K562 (cell line): Measurements from ENCODE around the gene PTPN11. TPM values are rescaled to one million over a fixed set of nuclear protein-coding genes. Genes with fewer than 3 reads are reported as not detected.
A peak's percentile ranks its signal among the peaks of the same experiment; 100 is the strongest.

Source experiments
- ATF3 ChIP-seq, 2 experiments: fragments of 450-650 bp in 1 of 2; sonication (generic) in 1 of 2; formaldehyde crosslinking in 1 of 2; IDR thresholded peaks in 1 of 2; conservative IDR thresholded peaks in 1 of 2; 2 replicates each; pipeline versions ENCODE4 v1.6.1 to v1.8.1; 2016 to 2023; ENCODE audit warnings: mild to moderate bottlenecking in 2 of 2, moderate library complexity in 2 of 2, inconsistent platforms in 1 of 2, missing genetic modification reagents in 1 of 2
- HSF4 ChIP-seq: fragments of 250-450 bp; sonication (Bioruptor Pico); IDR thresholded peaks from 2 replicates; pipeline ENCODE4 v2.1.2; 2022; ENCODE audit warnings: mild to moderate bottlenecking, moderate library complexity, borderline replicate concordance
- RBM34 ChIP-seq: fragments of 200-400 bp; formaldehyde crosslinking; IDR thresholded peaks from 2 replicates; pipeline ENCODE4 v1.6.1; 2018; ENCODE audit warnings: low read length, borderline replicate concordance; ENCODE audit not compliant: insufficient read depth
- SMARCA5 ChIP-seq: fragments of 450-650 bp; IDR thresholded peaks from 2 replicates; pipeline ENCODE4 v1.6.1; 2016
- SMARCC2 ChIP-seq: fragments of 450-650 bp; IDR thresholded peaks from 2 replicates; pipeline ENCODE4 v1.6.1; 2017; ENCODE audit warnings: antibody characterized with exemption, moderate library complexity, mild to moderate bottlenecking, low read depth
- SP1 ChIP-seq: sonication (generic); formaldehyde crosslinking; IDR thresholded peaks from 2 replicates; pipeline ENCODE4 v1.8.1; 2022; ENCODE audit warnings: mild to moderate bottlenecking, missing genetic modification reagents
- ZMIZ1 ChIP-seq, 2 experiments: fragments of 150-350 bp in 1 of 2; IDR thresholded peaks; 2 replicates each; pipeline ENCODE4 v1.6.1; 2012 to 2016; ENCODE audit warnings: low read depth in 2 of 2, low read length in 2 of 2, mild to moderate bottlenecking in 1 of 2, moderate library complexity in 1 of 2
- ZNF395 ChIP-seq: fragments of 200-800 bp; sonication (Bioruptor generic); IDR thresholded peaks from 2 replicates; pipeline ENCODE4 v1.6.1; 2017; ENCODE audit warnings: missing genetic modification characterization, missing compliant biosample characterization
- ZNF407 ChIP-seq: fragments of 450-650 bp; IDR thresholded peaks from 2 replicates; pipeline ENCODE4 v1.6.1; 2016; ENCODE audit warnings: low read depth
- ZNF507 ChIP-seq: conservative IDR thresholded peaks from 2 replicates; pipeline ENCODE4 v1.6.1; 2017; ENCODE audit warnings: missing genetic modification characterization, missing compliant biosample characterization
- ZNF76 ChIP-seq: fragments of 250-450 bp; sonication (Bioruptor Pico); IDR thresholded peaks from 2 replicates; pipeline ENCODE4 v1.4.0; 2020; ENCODE audit warnings: mild to moderate bottlenecking, moderate library complexity, borderline replicate concordance
- polyA plus RNA-seq, 8 experiments: library from polyadenylated mRNA; depleted of rRNA in 4 of 8; stranded (reverse) in 5 of 8; unstranded in 3 of 8; fragments of >200 nt; fragmentation: Nextera tagmentation in 2 of 8; fragmentation: Illumina TruSeq in 1 of 8; extraction: Ambion mirVana in 2 of 8; extraction: Trizol in 1 of 8; gene quantifications; 2 replicates each; pipeline versions ENCODE4 v1.2.1 to v1.2.3, GENCODE V29; 2011 to 2014; ENCODE audit warnings: inconsistent platforms in 1 of 8, missing spikeins in 1 of 8
- total RNA-seq, 7 experiments: library from RNA; depleted of rRNA in 6 of 7; stranded (reverse); fragments of >200 nt in 6 of 7; fragmentation: Illumina TruSeq in 2 of 7; extraction: Trizol in 2 of 7; gene quantifications; 2 replicates each; pipeline versions ENCODE4 v1.2.1 to v1.2.3, GENCODE V29; 2011 to 2021; ENCODE audit warnings: low replicate concordance in 1 of 7

Gene PTPN11
- total and polyA plus RNA-seq, 9 of the 15 experiments (the other 6 are each of a cell fraction or from before 2014, with no cell fraction given): 22.5 to 126 (median 79.7) TPM

GRCh38 chr12:112419297-112420133 lies 768 bp downstream of the PTPN11 start (continued):
- TF ChIP-seq ZNF407: no peak
- peak; percentile 88 for TF ChIP-seq ATF3 (IDR thresholded peaks at IDR 0.05)
- TF ChIP-seq ATF3 (CRISPR knock-in tag; conservative IDR thresholded peaks at IDR 0.05): no peak
- 0 out of 2 replicates have a peak, but pooled peaks have one; percentile 5 for TF ChIP-seq ZNF395 (CRISPR knock-in tag)
- no peak for TF ChIP-seq HSF4 (CRISPR knock-in tag)
- peak; percentile 91 for TF ChIP-seq SMARCA5
- no peak for TF ChIP-seq ZNF76 (CRISPR knock-in tag)
- TF ChIP-seq SMARCC2: 0 out of 2 replicates have a peak, but pooled peaks have one; percentile 33
- TF ChIP-seq SP1 (CRISPR knock-in tag): peak; percentile 49; the same call in 1 of the 2 replicates
- no peak for TF ChIP-seq ZMIZ1 (IDR thresholded peaks at IDR 0.05; ENCODE audit: low read depth in 2 of 2, low read length in 2 of 2)
- no peak for TF ChIP-seq ZNF507
- TF ChIP-seq RBM34: no peak
